NCI-H510A (cell line): ENCODE data around the gene TTYH1.
"Not testable (repeated sequence)": the region's sequence is repeated elsewhere in the genome, so short reads cannot be mapped to it uniquely, and the experiment has no call there.

Source experiments
- DNase-seq: peaks from one replicate; lab custom pipeline; 2025; lab: John Stamatoyannopoulos, UW

Gene TTYH1

GRCh38 chr19:54415208-54415900 is at the start of gene TTYH1:
Gene TTYH1, plus strand, starts transcription at chr19:54415464. Its CDS starts 89 bp downstream, at chr19:54415553.
- no peak for DNase-seq

GRCh38 chr19:54365798-54366197 is 49.5 kb upstream of the TTYH1 start:
- DNase-seq = not testable (repeated sequence)

- no peak for DNase-seq
These were observed 48.5 kb upstream of the TTYH1 start for GRCh38 chr19:54366811-54367210.

- DNase-seq = no peak
These were observed 46.1 kb upstream of the TTYH1 start for GRCh38 chr19:54369082-54369687.

- DNase-seq = not testable (repeated sequence)
These were observed 45.4 kb upstream of the TTYH1 start for GRCh38 chr19:54369688-54370433.

- DNase-seq = not testable (repeated sequence)
These were observed 44.8 kb upstream of the TTYH1 start for GRCh38 chr19:54370434-54370796.

GRCh38 chr19:54371453-54371852 is 43.8 kb upstream of the TTYH1 start:
- DNase-seq = not testable (repeated sequence)

GRCh38 chr19:54373781-54374631 is 41.3 kb upstream of the TTYH1 start:
- no peak for DNase-seq

GRCh38 chr19:54375181-54375938 is 39.9 kb upstream of the TTYH1 start:
- DNase-seq = not testable (repeated sequence)

- no peak for DNase-seq
These were observed 38.5 kb upstream of the TTYH1 start for GRCh38 chr19:54376610-54377285.

- no peak for DNase-seq
These were observed 36.0 kb upstream of the TTYH1 start for GRCh38 chr19:54379187-54379678.

GRCh38 chr19:54380897-54381296 is 34.4 kb upstream of the TTYH1 start:
- no peak for DNase-seq

GRCh38 chr19:54382041-54382440 is 33.2 kb upstream of the TTYH1 start:
- DNase-seq = not testable (repeated sequence)

- DNase-seq = no peak
These were observed 31.9 kb upstream of the TTYH1 start for GRCh38 chr19:54383330-54383729.

- DNase-seq = no peak
These were observed 27.1 kb upstream of the TTYH1 start for GRCh38 chr19:54387991-54388801.

- no peak for DNase-seq
These were observed 26.5 kb upstream of the TTYH1 start for GRCh38 chr19:54388802-54389139.

- DNase-seq = no peak
These were observed 25.7 kb upstream of the TTYH1 start for GRCh38 chr19:54389553-54389952.

GRCh38 chr19:54390942-54391577 is 24.2 kb upstream of the TTYH1 start:
- DNase-seq = no peak

- no peak for DNase-seq
These were observed 23.6 kb upstream of the TTYH1 start for GRCh38 chr19:54391589-54392061.
